GM12878 (cell line): ENCODE data around the gene RPL31. TPM values are rescaled to one million over a fixed set of nuclear protein-coding genes. Genes with fewer than 3 reads are reported as not detected.

Experiments used
- CTCF ChIP-seq, 3 experiments: IDR thresholded peaks in 2 of 3; conservative IDR thresholded peaks in 1 of 3; 2 replicates each; pipeline ENCODE4 v1.5.1; 2011; ENCODE audit warnings: low read depth in 3 of 3, low read length in 3 of 3, mild to moderate bottlenecking in 3 of 3, control low read depth in 2 of 3, moderate library complexity in 2 of 3, inconsistent platforms in 1 of 3, mixed read lengths in 1 of 3; ENCODE audit not compliant: control insufficient read depth in 2 of 3, insufficient read depth in 1 of 3; ENCODE audit errors: extremely low read depth in 1 of 3
- E2F4 ChIP-seq: IDR thresholded peaks from 2 replicates; pipeline ENCODE4 v1.6.1; 2012; ENCODE audit warnings: low read depth, low read length, improper control_type of control experiment
- ETV6 ChIP-seq, 2 experiments: fragments of 450-650 bp in 1 of 2; IDR thresholded peaks in 1 of 2; conservative IDR thresholded peaks in 1 of 2; 2 replicates each; pipeline ENCODE4 v1.6.1; 2014; ENCODE audit warnings: antibody characterized with exemption in 1 of 2, borderline replicate concordance in 1 of 2, low read depth in 1 of 2, mild to moderate bottlenecking in 1 of 2, moderate library complexity in 1 of 2
- JUND ChIP-seq: IDR thresholded peaks from 2 replicates; pipeline ENCODE4 v1.6.1; 2012; ENCODE audit warnings: low read depth, mild to moderate bottlenecking, low read length, improper control_type of control experiment, moderate library complexity
- MEF2A ChIP-seq: IDR thresholded peaks from 2 replicates; pipeline ENCODE4 v1.6.1; 2011; ENCODE audit warnings: low read depth, mild to moderate bottlenecking, low read length, moderate library complexity; ENCODE audit not compliant: insufficient read depth
- NBN ChIP-seq: fragments of 450-650 bp; IDR thresholded peaks from 2 replicates; pipeline ENCODE4 v1.6.1; 2016
- SMAD1 ChIP-seq: fragments of 450-650 bp; IDR thresholded peaks from 2 replicates; pipeline ENCODE4 v1.6.1; 2018; ENCODE audit warnings: mild to moderate bottlenecking, low read depth; ENCODE audit not compliant: partially characterized antibody
- SRF ChIP-seq, 2 experiments: IDR thresholded peaks; 2 replicates each; pipeline ENCODE4 v1.6.1; 2011; ENCODE audit warnings: low read depth in 2 of 2, low read length in 2 of 2, mild to moderate bottlenecking in 1 of 2, moderate library complexity in 1 of 2
- TARDBP ChIP-seq: IDR thresholded peaks from 2 replicates; pipeline ENCODE4 v1.6.1; 2016; ENCODE audit warnings: borderline replicate concordance
- polyA plus RNA-seq, 11 experiments: library from polyadenylated mRNA; depleted of rRNA in 4 of 11; unstranded in 6 of 11; stranded (reverse) in 5 of 11; fragments of >200 nt; fragmentation: Nextera tagmentation in 4 of 11; fragmentation: Illumina TruSeq in 1 of 11; extraction: Ambion mirVana in 4 of 11; extraction: Trizol in 1 of 11; gene quantifications; 1 replicate in 1 of 11; 2 replicates in 10 of 11; pipeline versions ENCODE4 v1.2.1 to v1.2.3, GENCODE V29; 2011 to 2016; ENCODE audit warnings: inconsistent platforms in 2 of 11, missing spikeins in 2 of 11, low read depth in 1 of 11
- total RNA-seq, 4 experiments: library from RNA; depleted of rRNA in 3 of 4; stranded (reverse); fragments of >200 nt in 3 of 4; fragmentation: Illumina TruSeq in 1 of 4; extraction: Trizol in 1 of 4; gene quantifications; 2 replicates each; pipeline versions ENCODE4 v1.2.1 to v1.2.3, GENCODE V29; 2013 to 2021
- TF ChIP-seq, protein P1 (sequence below): fragments of 450-650 bp; IDR thresholded peaks from 2 replicates; pipeline ENCODE4 v1.6.1; 2017; ENCODE audit warnings: borderline replicate concordance

Gene RPL31
- total and polyA plus RNA-seq, 10 of the 15 experiments (the other 5 are each of a cell fraction or from before 2014, with no cell fraction given): 1,643 to 8,551 (median 2,208) TPM

DNA sequence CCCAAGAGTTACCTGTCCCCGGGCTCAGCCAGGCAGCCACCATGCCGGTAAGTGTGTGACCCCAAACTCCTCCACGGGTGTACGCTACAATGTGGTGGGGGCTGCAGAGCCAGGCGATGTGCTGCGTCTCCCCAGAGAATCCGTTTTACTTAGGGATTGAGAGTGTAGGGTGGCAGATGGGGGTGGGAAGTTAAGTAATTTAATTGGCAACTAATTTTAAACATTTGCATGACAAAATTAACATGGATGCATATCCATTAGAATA is 26.6 kb upstream of the RPL31 start (continued):
- TF ChIP-seq E2F4 (no peak), CTCF (IDR thresholded peaks at IDR 0.05 in 2 of 3, conservative IDR thresholded peaks at IDR 0.05 in 1 of 3; ENCODE audit: control insufficient read depth in 2 of 3, extremely low read depth in 1 of 3, insufficient read depth in 1 of 3, low read depth in 3 of 3, low read length in 3 of 3) (no peak), ETV6 (conservative IDR thresholded peaks at IDR 0.05 in 1 of 2, IDR thresholded peaks at IDR 0.05 in 1 of 2; ENCODE audit: borderline replicate concordance in 1 of 2, low read depth in 1 of 2) (no peak), TARDBP (no peak), NBN (no peak), SRF (IDR thresholded peaks at IDR 0.05; ENCODE audit: low read depth in 2 of 2, low read length in 2 of 2) (no peak), MEF2A (no peak), JUND (no peak), SMAD1 (no peak)
- TF ChIP-seq, protein P1, sequence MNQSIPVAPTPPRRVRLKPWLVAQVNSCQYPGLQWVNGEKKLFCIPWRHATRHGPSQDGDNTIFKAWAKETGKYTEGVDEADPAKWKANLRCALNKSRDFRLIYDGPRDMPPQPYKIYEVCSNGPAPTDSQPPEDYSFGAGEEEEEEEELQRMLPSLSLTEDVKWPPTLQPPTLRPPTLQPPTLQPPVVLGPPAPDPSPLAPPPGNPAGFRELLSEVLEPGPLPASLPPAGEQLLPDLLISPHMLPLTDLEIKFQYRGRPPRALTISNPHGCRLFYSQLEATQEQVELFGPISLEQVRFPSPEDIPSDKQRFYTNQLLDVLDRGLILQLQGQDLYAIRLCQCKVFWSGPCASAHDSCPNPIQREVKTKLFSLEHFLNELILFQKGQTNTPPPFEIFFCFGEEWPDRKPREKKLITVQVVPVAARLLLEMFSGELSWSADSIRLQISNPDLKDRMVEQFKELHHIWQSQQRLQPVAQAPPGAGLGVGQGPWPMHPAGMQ: no peak
